ENCODE measurements around the gene KRT28.
"Not testable (repeated sequence)": the region's sequence is repeated elsewhere in the genome, so short reads cannot be mapped to it uniquely, and the experiment has no call there.

GRCh38 chr17:40814657-40815056 is 14.9 kb upstream of the KRT28 start:
- TF ChIP-seq CTCF (IDR thresholded peaks at IDR 0.05; ENCODE audit: control extremely low read depth in 1 of 3, insufficient read depth in 1 of 3, low read depth in 1 of 3, low read length in 3 of 3); POLR2A (IDR thresholded peaks at IDR 0.05; ENCODE audit: control extremely low read depth in 1 of 2, low read depth in 2 of 2, low read length in 2 of 2); TCF12 (IDR thresholded peaks at IDR 0.05; ENCODE audit: low read depth, low read length); FOSL1 (IDR thresholded peaks at IDR 0.05; ENCODE audit: insufficient read depth, low read depth, low read length); SP1 (IDR thresholded peaks at IDR 0.05; ENCODE audit: low read depth, low read length); SIN3A (conservative IDR thresholded peaks at IDR 0.05 in 1 of 2, IDR thresholded peaks at IDR 0.05 in 1 of 2; ENCODE audit: low read depth in 1 of 2, low read length in 2 of 2); RAD21 (IDR thresholded peaks at IDR 0.05 in 1 of 2, conservative IDR thresholded peaks at IDR 0.05 in 1 of 2; ENCODE audit: low read depth in 2 of 2, low read length in 2 of 2): not testable (repeated sequence)
